HFF-Myc (cell line): ENCODE results near the gene PRAMEF20.

Source experiments
- DNase-seq: peaks from one replicate; pipeline ENCODE4 v3.0.0-alpha.2; 2011; ENCODE audit warnings: low read depth; ENCODE audit errors: extremely low read depth
- H3K4me3 ChIP-seq: replicated peaks from 2 replicates; pipeline ENCODE4 v1.5.1; 2011; ENCODE audit warnings: low read depth, mild to moderate bottlenecking, control low read depth, low read length
- TF ChIP-seq, protein P1 (sequence below): IDR thresholded peaks from 2 replicates; pipeline ENCODE4 v1.5.1; 2012; ENCODE audit warnings: mild to moderate bottlenecking, low read depth, low read length, control low read depth; ENCODE audit errors: missing control alignments

PRAMEF20 gene

DNA sequence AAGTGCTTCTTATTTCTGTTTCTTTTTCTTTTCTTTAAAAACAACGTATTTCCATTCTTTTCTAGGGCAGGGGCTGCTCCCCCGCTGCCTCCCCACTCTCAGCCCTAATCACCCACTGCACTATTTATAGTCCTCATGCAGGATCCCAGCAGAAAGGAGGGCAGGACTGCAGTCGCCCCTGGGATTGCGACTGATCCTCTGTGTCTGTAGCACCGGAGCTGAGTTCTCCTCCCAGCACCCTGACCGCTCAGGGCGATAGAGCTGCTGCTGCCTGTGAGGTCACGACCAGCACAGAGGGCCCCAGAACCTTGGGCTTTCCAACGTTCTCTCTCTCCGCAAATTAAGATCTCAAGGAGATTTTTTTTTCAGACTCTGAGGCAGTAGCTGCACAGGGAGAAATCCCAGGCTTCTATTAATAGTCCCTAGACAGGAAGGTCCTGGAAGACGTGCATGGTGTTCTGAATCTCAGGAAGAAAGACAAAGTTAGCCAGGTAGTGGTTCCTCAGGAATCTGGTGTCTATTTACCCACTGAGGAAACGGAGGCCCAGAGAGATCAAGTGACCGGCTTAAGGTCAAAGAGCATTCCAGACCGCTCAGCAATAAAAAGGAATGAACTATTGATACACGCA, 46.8 kb downstream of the PRAMEF20 start:
- TF ChIP-seq, protein P1, sequence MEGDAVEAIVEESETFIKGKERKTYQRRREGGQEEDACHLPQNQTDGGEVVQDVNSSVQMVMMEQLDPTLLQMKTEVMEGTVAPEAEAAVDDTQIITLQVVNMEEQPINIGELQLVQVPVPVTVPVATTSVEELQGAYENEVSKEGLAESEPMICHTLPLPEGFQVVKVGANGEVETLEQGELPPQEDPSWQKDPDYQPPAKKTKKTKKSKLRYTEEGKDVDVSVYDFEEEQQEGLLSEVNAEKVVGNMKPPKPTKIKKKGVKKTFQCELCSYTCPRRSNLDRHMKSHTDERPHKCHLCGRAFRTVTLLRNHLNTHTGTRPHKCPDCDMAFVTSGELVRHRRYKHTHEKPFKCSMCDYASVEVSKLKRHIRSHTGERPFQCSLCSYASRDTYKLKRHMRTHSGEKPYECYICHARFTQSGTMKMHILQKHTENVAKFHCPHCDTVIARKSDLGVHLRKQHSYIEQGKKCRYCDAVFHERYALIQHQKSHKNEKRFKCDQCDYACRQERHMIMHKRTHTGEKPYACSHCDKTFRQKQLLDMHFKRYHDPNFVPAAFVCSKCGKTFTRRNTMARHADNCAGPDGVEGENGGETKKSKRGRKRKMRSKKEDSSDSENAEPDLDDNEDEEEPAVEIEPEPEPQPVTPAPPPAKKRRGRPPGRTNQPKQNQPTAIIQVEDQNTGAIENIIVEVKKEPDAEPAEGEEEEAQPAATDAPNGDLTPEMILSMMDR, result no peak
- no peak for DNase-seq

DNA sequence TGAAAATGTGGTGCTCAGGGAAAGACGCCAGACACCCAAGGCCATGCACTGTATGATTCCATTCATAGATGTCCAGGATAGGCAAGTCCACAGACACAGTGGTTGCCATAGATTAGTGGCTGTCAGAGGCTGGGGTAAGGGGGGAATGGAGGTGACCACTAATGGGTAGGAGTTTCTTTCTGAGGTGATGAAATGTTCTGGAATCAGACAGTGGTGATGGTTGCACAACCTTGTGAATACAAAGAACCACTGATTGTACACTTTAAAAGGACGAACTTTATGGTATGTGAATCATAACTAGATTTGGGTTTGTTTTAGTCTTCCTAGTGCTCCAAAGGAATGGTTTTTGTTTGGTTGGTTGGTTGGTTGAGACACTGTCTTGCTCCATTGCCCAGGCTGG, 51.7 kb downstream of the PRAMEF20 start:
- no peak overlapping the region for H3K4me3 ChIP-seq
- no peak for DNase-seq
- TF ChIP-seq, protein P1, result no peak

More for the DNA sequence above, 46.8 kb downstream of the PRAMEF20 start:
- no peak overlapping the region for H3K4me3 ChIP-seq

DNA sequence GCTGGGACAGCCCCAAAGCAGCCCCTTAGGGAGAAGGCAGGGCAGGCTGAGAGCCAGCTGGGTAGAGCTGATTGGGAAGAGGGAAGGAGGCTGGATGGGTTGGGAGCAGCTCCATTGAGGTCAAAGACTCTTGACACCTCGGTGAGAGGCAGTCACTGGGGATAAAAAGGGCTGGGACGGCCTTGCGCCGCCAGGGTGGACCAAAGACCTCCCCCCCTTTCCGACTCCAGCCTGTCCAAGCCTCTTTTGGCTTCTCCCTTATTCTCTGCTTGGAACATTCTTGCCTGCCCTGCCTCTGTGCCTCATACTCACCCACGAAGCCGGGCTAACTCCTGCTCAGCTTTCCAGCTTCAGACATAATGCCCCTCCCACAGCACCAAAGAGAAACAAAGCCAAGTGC, 52.4 kb downstream of the PRAMEF20 start:
- TF ChIP-seq, protein P1, result no peak
- DNase-seq, result no peak

DNA sequence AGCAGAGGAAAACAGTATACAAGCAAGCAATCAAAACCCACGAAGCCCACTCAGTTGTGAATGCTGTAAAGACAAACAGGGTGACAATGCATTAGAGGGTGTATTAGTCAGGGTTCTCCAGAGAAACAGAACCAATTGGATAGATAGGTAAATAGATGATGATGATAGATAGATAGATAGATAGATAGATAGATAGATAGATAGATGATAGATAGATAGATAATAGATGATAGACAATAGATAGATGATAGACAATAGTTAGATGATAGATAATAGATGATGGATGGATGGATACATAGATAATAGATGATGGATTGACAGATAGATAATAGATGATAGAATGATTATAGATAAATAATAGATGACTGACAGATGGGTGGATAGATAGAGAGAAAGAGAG, 55.3 kb downstream of the PRAMEF20 start:
- no peak overlapping the region for H3K4me3 ChIP-seq
- no peak for DNase-seq
- TF ChIP-seq, protein P1, result no peak

More for the DNA sequence above, 52.4 kb downstream of the PRAMEF20 start:
- no peak overlapping the region for H3K4me3 ChIP-seq

DNA sequence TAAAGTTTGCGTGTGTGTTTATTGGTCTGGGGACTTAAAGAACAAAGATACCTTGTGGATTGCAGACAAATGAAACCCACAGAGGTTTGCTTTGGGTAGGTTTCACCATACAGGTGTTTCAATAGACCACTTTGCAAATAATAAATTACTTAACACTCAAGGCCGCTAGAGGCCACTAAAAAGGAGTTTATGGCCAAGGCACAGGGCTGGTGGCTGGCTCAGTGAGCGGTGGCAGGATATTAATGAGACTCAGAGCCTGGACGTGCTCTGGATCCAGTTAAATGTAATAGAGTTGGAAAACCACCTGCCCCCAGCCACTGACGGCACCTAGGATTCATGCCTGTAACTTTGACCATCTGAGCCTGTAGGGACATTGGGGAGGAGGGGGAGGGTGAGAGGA, 59.1 kb downstream of the PRAMEF20 start:
- no peak for DNase-seq
- H3K4me3 ChIP-seq, result no peak overlapping the region
- TF ChIP-seq, protein P1, result no peak
